Uterus (tissue), 4 donors: ENCODE data around the gene LPCAT3. TPM values are rescaled to one million over a fixed set of nuclear protein-coding genes. Genes with fewer than 3 reads are reported as not detected.

ENCODE experiments used
- DNase-seq, 2 donors: peaks; one replicate each; pipeline ENCODE4 v3.0.0-alpha.2; 2019 to 2020
- H3K27ac ChIP-seq, 2 donors: fragments of 200-600 bp; sonication (generic); 1 replicate in 1 of 2; 2 replicates in 1 of 2; pipeline ENCODE4 v1.5.1; 2016 to 2018
- H3K27me3 ChIP-seq, 2 donors: fragments of 200-600 bp; sonication (generic); one replicate each; pipeline ENCODE4 v1.5.1; 2018 to 2019; ENCODE audit warnings: control low read depth in 1 of 2
- H3K36me3 ChIP-seq, 2 donors: fragments of 200-600 bp; sonication (generic); one replicate each; pipeline ENCODE4 v1.5.1; 2019; ENCODE audit warnings: control low read depth in 1 of 2
- H3K4me1 ChIP-seq, 2 donors: fragments of 200-600 bp; sonication (generic); one replicate each; pipeline ENCODE4 v1.5.1; 2018 to 2019; ENCODE audit warnings: control low read depth in 1 of 2
- H3K4me3 ChIP-seq, 2 donors: fragments of 200-600 bp; sonication (generic); 1 replicate in 1 of 2; 2 replicates in 1 of 2; pipeline ENCODE4 v1.5.1; 2018 to 2019; ENCODE audit warnings: mild to moderate bottlenecking in 1 of 2
- H3K9me3 ChIP-seq, 2 donors: fragments of 200-600 bp; sonication (generic); one replicate each; pipeline ENCODE4 v1.5.1; 2019; ENCODE audit warnings: control low read depth in 1 of 2
- CTCF ChIP-seq, 4 experiments: fragments of 200-600 bp in 2 of 4; fragments of 450-650 bp in 2 of 4; sonication (generic) in 2 of 4; IDR thresholded peaks; one replicate each; pipeline ENCODE4 v1.5.1; 2016 to 2019; ENCODE audit warnings: antibody characterized with exemption in 4 of 4, mild to moderate bottlenecking in 2 of 4, moderate library complexity in 1 of 4
- POLR2A ChIP-seq, 2 donors: fragments of 450-650 bp; IDR thresholded peaks; one replicate each; pipeline ENCODE4 v1.6.1; 2016; ENCODE audit warnings: antibody characterized with exemption in 2 of 2, mild to moderate bottlenecking in 1 of 2, moderate library complexity in 1 of 2
- intact Hi-C: fragments of 100-400 bp; cut with DNase I; formaldehyde crosslinking; loops from one replicate; pipeline ENCODE4 v1.15.1; 2023; ENCODE audit warnings: low total_unique reads
- total RNA-seq, 4 donors: library from RNA; depleted of rRNA in 3 of 4; stranded (reverse); fragments of >200 nt in 3 of 4; gene quantifications; one replicate each; pipeline versions ENCODE4 v1.1.0 to v1.2.4, GENCODE V29; 2014 to 2023
- donor health status: DM: yes; HTN: yes; CAD: no.

Gene LPCAT3
- 10 to 100 TPM; 10.2 to 45.1 (median 17.1) TPM for total RNA-seq

DNA sequence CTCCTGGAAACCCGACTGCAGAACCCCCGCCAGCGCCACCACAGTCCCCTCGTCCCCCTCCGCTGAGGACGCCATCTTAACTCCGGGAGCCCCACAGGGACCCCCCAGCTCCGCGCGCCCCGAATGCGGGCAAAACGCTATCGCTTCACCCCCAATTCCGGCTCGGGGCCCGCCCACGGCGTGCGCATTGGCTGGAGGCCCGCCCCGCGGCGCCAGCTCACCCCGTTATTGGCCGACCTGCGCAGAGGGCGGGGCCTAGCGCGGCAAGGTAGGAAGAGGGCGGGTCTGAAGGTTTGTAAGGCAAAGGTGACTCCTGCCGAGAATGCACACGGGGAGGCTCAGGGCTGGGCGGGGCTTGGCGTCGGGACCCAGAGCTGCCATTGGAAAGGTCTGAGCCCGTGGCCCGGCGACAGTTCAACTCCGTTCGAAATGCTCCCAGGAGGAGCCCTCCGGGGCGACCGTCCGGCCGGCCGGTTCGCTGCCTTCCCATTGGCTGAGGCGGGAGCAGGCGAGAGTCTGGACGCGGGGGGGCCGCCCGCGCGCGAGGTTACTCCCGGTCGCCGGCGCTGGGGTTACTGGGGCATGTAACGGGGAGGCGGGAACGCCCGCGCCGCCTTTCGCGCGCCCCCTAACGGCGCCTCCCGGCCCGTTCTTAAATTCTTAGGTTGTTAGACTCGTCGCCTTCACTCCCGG is at the start of gene LPCAT3:
Gene LPCAT3 (minus strand): TSS at position 127 of the 693 bp plus-strand sequence. CDS start 52 bp downstream, at position 75.
- Histone ChIP-seq H3K9me3 (no peaks in the 10 kb centered on the region), H3K27me3 (no peaks in the 10 kb centered on the region), H3K36me3 (no peaks in the 10 kb centered on the region), H3K4me1 (no peaks in the 10 kb centered on the region), H3K27ac (peak within 1 kb of the TSS; percentile 84 to 96), H3K4me3 (peak within 1 kb of the TSS; percentile 73 to 92)
- intact Hi-C loops, result no loop called here
- peak; percentile 98 to 99 for DNase-seq
- TF ChIP-seq POLR2A (IDR thresholded peaks at IDR 0.05) (peak; percentile 41 to 78), CTCF (IDR thresholded peaks at IDR 0.05) (peak; percentile 80 to 88 (median 88))

DNA sequence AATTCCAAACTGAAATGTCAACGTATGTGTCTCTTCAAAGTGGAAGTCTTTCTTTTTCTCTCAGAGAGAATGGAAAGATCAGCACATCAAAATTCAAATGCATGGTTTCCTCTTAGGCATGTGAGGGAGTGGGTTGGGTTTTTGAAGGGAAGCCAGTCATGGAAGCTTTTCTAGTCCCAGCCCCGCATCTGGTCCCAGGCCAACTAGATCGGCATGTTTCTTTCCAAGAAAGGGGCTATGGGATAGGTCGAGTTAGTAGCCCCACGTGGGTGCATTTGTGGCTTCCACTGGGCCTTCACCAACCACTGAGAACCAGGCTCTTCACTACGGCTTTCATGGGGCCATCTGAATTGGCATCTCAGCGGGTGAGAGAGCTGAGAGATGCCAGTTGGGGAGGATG is 48.8 kb upstream of the LPCAT3 start:
- Histone ChIP-seq H3K27ac (no peak overlapping the region), H3K4me1 (no peaks in the 10 kb centered on the region)

DNA sequence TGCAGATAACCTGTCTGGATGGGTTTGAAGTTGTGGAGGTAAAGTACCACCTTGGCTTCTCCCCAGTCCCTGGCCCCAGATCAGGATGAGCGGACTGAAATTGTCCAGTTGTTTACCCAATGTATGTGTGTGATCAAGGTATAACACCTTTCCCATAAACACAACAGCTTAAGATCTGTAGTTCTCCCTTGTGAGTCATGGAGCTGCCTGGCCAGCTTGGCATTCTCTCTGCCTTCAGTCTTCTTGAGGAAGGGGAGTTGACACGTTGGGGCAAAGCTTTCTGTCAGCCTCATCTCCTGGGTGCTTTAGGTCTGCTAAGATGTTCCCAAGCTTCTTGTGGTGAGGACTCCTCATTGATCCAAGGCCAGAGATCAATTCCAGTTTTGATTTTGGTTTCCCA is 48.3 kb upstream of the LPCAT3 start:
- Histone ChIP-seq H3K27me3 (no peaks in the 10 kb centered on the region), H3K36me3 (no peaks in the 10 kb centered on the region), H3K4me1 (no peaks in the 10 kb centered on the region), H3K27ac (no peak overlapping the region), H3K9me3 (no peaks in the 10 kb centered on the region), H3K4me3 (no peak overlapping the region)
- DNase-seq, result no peak
- TF ChIP-seq POLR2A (IDR thresholded peaks at IDR 0.05) (no peak), CTCF (IDR thresholded peaks at IDR 0.05) (no peak)
- intact Hi-C loops, result no loop called here

More for the DNA sequence above, 48.8 kb upstream of the LPCAT3 start:
- Histone ChIP-seq H3K4me3 (no peak overlapping the region), H3K9me3 (no peaks in the 10 kb centered on the region), H3K36me3 (no peaks in the 10 kb centered on the region), H3K27me3 (no peaks in the 10 kb centered on the region)
- no peak for DNase-seq
- TF ChIP-seq POLR2A (IDR thresholded peaks at IDR 0.05) (no peak), CTCF (IDR thresholded peaks at IDR 0.05) (no peak)
- intact Hi-C loops, result no loop called here

GRCh38 chr12:7065073-7065623 is 46.9 kb upstream of the LPCAT3 start:
- H3K4me3 ChIP-seq, result no peak overlapping the region
- no peaks in the 10 kb centered on the region for H3K9me3 ChIP-seq
- H3K27me3 ChIP-seq, result no peaks in the 10 kb centered on the region
- no peak overlapping the region for H3K27ac ChIP-seq
- TF ChIP-seq CTCF (IDR thresholded peaks at IDR 0.05) (no peak), POLR2A (IDR thresholded peaks at IDR 0.05) (no peak)
- no peaks in the 10 kb centered on the region for H3K36me3 ChIP-seq
- no peak for DNase-seq
- intact Hi-C loops, result no loop called here
- H3K4me1 ChIP-seq, result no peaks in the 10 kb centered on the region

- DNase-seq, result no peak
- Histone ChIP-seq H3K4me1 (peaks cover 0 to 5% of the 10 kb centered on the region in 2 donors), H3K27me3 (no peaks in the 10 kb centered on the region), H3K9me3 (no peaks in the 10 kb centered on the region), H3K27ac (no peak overlapping the region), H3K4me3 (no peak overlapping the region), H3K36me3 (no peaks in the 10 kb centered on the region)
- intact Hi-C loops, result loop anchor here (5.0 kb wide), 1 partner anchor 43 kb away; the partner anchor contains the start of gene C1RL
- TF ChIP-seq POLR2A (IDR thresholded peaks at IDR 0.05), result no peak
- no peak for TF ChIP-seq CTCF (IDR thresholded peaks at IDR 0.05)
These were observed 46.2 kb upstream of the LPCAT3 start for GRCh38 chr12:7064516-7064915.
